ENCODE results near the gene LDLRAD4. TPM values are rescaled to one million over a fixed set of nuclear protein-coding genes. Genes with fewer than 3 reads are reported as not detected.

Gene LDLRAD4
- total RNA-seq, 1 donor from 2014 or later, result 18.3 TPM

DNA sequence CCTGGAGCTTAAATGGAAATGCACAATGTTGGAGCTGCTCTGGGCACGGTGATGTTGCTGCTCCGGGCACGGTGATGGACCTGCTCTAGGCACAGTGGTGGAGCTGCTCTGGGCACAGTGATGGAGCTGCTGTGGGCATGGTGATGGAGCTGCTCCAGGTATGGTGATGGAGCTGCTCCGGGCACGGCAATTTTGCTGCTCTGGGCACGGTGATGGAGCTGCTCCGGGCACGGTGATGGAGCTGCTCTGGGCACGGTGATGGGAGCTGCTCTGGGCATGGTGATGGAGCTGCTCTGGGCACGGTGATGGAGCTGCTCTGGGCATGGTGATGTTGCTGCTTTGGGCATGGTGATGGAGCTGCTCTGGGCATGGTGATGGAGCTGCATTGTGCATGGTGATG is 79.7 kb downstream of the LDLRAD4 start:
- Histone ChIP-seq H3K9me3 (ENCODE audit: control insufficient read depth in 3 of 3, low read length in 3 of 3) (no peaks in the 10 kb centered on the region), H3K4me3 (ENCODE audit: low read length in 3 of 3) (no peak overlapping the region), H3K27ac (ENCODE audit: low read depth, low read length) (no peak overlapping the region), H3K9ac (ENCODE audit: low read depth in 1 of 3, low read length in 3 of 3) (no peak overlapping the region), H3K4me1 (ENCODE audit: control insufficient read depth in 3 of 3, insufficient read depth in 3 of 3, low read length in 3 of 3) (peaks cover 11 to 35% (median 26%) of the 10 kb centered on the region in 3 donors), H3K36me3 (ENCODE audit: control insufficient read depth in 3 of 3, insufficient read depth in 3 of 3, low read length in 3 of 3) (no peaks in the 10 kb centered on the region), H3K27me3 (ENCODE audit: control insufficient read depth in 3 of 3, insufficient read depth in 3 of 3, low read length in 3 of 3) (no peaks in the 10 kb centered on the region)

DNA sequence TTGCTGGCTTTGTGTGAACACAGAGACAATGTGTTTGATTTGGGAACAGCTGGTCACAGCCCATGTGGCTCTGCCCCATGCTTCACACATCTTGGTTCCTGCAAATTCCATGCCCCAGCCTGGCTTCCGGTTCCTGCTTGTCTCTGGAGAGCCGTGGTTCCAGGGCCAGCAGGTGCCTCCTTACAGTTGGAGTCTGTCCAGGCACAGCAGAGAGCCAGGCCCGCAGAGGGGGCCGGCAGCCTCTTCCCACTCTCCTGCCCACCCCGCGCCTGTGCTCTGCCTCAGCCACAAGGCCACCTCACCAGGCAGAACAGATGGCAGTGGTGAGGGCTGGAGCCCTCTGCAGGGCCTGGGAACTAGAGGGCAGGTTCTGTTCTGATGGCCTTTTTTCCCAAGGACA is 81.5 kb downstream of the LDLRAD4 start:
- H3K36me3 ChIP-seq (ENCODE audit: control insufficient read depth in 3 of 3, insufficient read depth in 3 of 3, low read length in 3 of 3), result no peaks in the 10 kb centered on the region
- H3K9me3 ChIP-seq (ENCODE audit: control insufficient read depth in 3 of 3, low read length in 3 of 3), result no peaks in the 10 kb centered on the region
- peaks cover 11 to 35% (median 26%) of the 10 kb centered on the region in 3 donors for H3K4me1 ChIP-seq (ENCODE audit: control insufficient read depth in 3 of 3, insufficient read depth in 3 of 3, low read length in 3 of 3)
- H3K9ac ChIP-seq (ENCODE audit: low read depth in 1 of 3, low read length in 3 of 3), result no peak overlapping the region
- no peak overlapping the region for H3K27ac ChIP-seq (ENCODE audit: low read depth, low read length)
- H3K27me3 ChIP-seq (ENCODE audit: control insufficient read depth in 3 of 3, insufficient read depth in 3 of 3, low read length in 3 of 3), result no peaks in the 10 kb centered on the region
- H3K4me3 ChIP-seq (ENCODE audit: low read length in 3 of 3), result no peak overlapping the region

DNA sequence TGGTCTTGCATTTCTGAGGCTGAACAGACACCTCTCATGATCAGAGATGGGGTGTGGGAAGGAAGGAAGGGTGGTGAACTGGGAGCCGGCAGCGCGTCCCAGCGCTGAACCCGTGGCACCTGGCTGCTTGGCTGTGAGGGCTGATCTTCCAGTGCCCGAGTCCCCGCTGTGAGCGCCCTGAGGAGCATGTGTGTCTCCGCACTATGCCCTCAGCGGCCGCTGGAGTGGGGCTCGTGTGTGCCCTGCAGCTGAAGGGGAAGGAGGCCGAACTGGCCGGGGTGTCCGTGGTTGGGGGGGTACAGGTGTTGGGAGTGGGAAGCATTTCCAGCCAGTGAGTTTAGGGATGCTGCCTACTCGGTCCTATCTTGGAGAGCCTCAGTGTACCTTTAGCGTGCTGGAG is 82.2 kb downstream of the LDLRAD4 start:
- Histone ChIP-seq H3K36me3 (ENCODE audit: control insufficient read depth in 3 of 3, insufficient read depth in 3 of 3, low read length in 3 of 3) (no peaks in the 10 kb centered on the region), H3K27ac (ENCODE audit: low read depth, low read length) (no peak overlapping the region), H3K4me3 (ENCODE audit: low read length in 3 of 3) (no peak overlapping the region), H3K4me1 (ENCODE audit: control insufficient read depth in 3 of 3, insufficient read depth in 3 of 3, low read length in 3 of 3) (peaks cover 11 to 35% (median 26%) of the 10 kb centered on the region in 3 donors), H3K9ac (ENCODE audit: low read depth in 1 of 3, low read length in 3 of 3) (no peak overlapping the region), H3K27me3 (ENCODE audit: control insufficient read depth in 3 of 3, insufficient read depth in 3 of 3, low read length in 3 of 3) (no peaks in the 10 kb centered on the region), H3K9me3 (ENCODE audit: control insufficient read depth in 3 of 3, low read length in 3 of 3) (no peaks in the 10 kb centered on the region)

DNA sequence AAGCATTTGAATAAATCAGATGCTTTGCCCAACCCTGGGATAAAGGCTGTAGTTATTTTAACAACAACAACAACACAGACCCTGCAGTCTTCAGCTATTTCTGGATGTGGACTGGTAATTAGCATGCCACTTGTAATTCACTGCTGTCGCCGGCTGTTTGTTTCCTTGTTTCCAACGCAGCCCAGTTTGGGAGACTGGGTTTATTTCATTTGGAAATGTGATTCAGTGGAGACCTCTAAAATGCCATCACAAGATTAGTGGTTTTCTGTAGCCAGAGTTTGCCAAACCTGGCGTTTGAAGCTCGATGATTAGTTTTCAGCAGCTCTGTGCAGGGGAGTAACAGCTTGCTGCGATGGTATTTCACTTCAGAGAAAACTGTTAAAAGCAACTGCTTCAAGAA is 83.5 kb downstream of the LDLRAD4 start:
- Histone ChIP-seq H3K27me3 (ENCODE audit: control insufficient read depth in 3 of 3, insufficient read depth in 3 of 3, low read length in 3 of 3) (no peaks in the 10 kb centered on the region), H3K9ac (ENCODE audit: low read depth in 1 of 3, low read length in 3 of 3) (peak overlapping the region in 1 of 3 donors; percentile 42), H3K4me3 (ENCODE audit: low read length in 3 of 3) (no peak overlapping the region), H3K36me3 (ENCODE audit: control insufficient read depth in 3 of 3, insufficient read depth in 3 of 3, low read length in 3 of 3) (no peaks in the 10 kb centered on the region), H3K27ac (ENCODE audit: low read depth, low read length) (no peak overlapping the region), H3K4me1 (ENCODE audit: control insufficient read depth in 3 of 3, insufficient read depth in 3 of 3, low read length in 3 of 3) (peaks cover 13 to 35% (median 26%) of the 10 kb centered on the region in 3 donors), H3K9me3 (ENCODE audit: control insufficient read depth in 3 of 3, low read length in 3 of 3) (no peaks in the 10 kb centered on the region)

DNA sequence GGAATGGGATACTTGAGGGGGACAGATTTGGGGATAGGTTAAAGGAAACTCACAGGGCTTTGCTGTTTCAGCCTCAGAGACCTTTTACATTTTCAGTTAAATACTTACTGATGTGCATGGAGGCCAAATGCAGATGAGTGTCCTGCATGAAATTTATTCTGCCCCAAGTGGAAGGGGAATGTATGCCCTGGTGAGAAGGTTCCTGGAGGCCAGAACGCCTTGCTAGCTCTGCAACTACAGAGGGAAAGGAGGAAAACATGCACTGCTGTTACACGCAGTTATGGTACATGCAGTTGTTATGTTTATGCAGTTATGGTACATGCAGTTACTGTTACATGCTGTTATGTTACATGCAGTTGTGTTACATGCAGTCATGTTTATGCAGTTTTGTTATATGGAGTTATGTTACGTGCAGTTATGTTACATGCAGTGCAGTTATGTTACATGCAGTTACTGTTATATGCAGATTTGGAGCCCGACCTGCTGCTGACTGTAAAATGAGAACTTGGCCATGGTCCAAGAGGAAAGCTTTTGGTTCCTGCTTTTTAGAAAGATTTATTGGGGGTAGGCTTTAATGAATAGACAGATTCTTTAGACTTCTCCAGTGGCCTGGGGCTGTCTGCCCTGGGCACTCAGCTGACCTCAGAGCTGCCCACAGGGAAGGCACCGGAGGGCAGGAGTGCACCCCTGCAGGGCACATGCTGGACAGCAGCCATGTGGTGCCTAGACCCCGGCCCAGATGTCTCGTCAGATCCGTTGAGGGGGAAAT is 84.1 kb downstream of the LDLRAD4 start:
- H3K27ac ChIP-seq (ENCODE audit: low read depth, low read length), result no peak overlapping the region
- no peak overlapping the region for H3K4me3 ChIP-seq (ENCODE audit: low read length in 3 of 3)
- H3K4me1 ChIP-seq (ENCODE audit: control insufficient read depth in 3 of 3, insufficient read depth in 3 of 3, low read length in 3 of 3), result peaks cover 13 to 35% (median 26%) of the 10 kb centered on the region in 3 donors
- H3K36me3 ChIP-seq (ENCODE audit: control insufficient read depth in 3 of 3, insufficient read depth in 3 of 3, low read length in 3 of 3), result no peaks in the 10 kb centered on the region
- no peaks in the 10 kb centered on the region for H3K9me3 ChIP-seq (ENCODE audit: control insufficient read depth in 3 of 3, low read length in 3 of 3)
- H3K27me3 ChIP-seq (ENCODE audit: control insufficient read depth in 3 of 3, insufficient read depth in 3 of 3, low read length in 3 of 3), result no peaks in the 10 kb centered on the region
- H3K9ac ChIP-seq (ENCODE audit: low read depth in 1 of 3, low read length in 3 of 3), result peak overlapping the region in 1 of 3 donors; percentile 42

DNA sequence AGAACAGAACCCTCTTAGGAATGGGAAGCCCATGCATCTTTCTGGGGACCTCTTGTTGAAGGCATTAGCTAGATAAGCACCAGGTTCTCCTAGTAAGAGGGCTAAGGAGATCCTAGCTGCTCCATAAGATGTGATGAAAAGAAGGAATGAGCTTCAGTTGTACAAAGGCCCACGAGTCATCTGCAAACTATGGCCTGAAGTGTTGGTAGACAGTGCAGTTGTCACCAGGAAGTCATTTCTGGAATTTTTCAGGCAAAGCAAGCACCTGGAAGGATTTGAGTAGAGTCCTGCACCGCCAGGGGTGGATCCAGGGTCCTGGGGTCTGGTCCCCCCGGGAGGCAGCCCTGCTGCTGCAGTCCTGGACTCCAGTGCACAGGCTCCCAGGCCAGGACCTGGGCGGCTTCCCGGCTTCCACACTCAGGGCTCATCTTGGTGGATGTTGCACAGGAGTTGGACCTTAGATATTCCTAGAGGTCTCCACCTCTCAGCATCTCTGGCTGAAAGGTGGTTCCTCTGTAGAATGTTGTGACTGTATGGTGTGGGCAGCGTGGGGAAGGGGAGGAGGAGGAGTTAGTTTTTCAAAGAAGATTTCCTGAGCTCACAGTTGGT is 85.3 kb downstream of the LDLRAD4 start:
- no peaks in the 10 kb centered on the region for H3K36me3 ChIP-seq (ENCODE audit: control insufficient read depth in 3 of 3, insufficient read depth in 3 of 3, low read length in 3 of 3)
- no peaks in the 10 kb centered on the region for H3K9me3 ChIP-seq (ENCODE audit: control insufficient read depth in 3 of 3, low read length in 3 of 3)
- H3K27me3 ChIP-seq (ENCODE audit: control insufficient read depth in 3 of 3, insufficient read depth in 3 of 3, low read length in 3 of 3), result no peaks in the 10 kb centered on the region
- no peak overlapping the region for H3K4me3 ChIP-seq (ENCODE audit: low read length in 3 of 3)
- no peak overlapping the region for H3K27ac ChIP-seq (ENCODE audit: low read depth, low read length)
- peaks cover 13 to 35% (median 26%) of the 10 kb centered on the region in 3 donors for H3K4me1 ChIP-seq (ENCODE audit: control insufficient read depth in 3 of 3, insufficient read depth in 3 of 3, low read length in 3 of 3)
- H3K9ac ChIP-seq (ENCODE audit: low read depth in 1 of 3, low read length in 3 of 3), result no peak overlapping the region

DNA sequence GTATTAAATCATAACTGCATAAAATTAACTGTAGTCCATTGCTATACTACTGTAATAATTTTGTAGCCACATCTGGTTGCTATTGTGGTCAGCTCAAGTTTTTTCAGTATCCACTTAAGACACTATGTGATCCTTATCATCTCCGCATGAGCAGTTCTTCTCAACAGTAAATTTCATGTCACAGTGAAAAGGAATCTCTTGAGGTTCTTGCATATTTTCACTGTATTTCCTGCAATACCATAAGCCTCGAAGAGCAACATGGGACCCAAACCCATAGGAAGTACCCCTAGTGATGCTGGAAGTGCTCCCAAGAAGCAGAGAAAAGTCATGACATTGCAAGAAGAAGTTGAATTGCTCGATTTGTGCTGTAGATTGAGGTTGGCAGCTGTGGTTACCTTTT is 86.7 kb downstream of the LDLRAD4 start:
- no peak overlapping the region for H3K27ac ChIP-seq (ENCODE audit: low read depth, low read length)
- H3K4me3 ChIP-seq (ENCODE audit: low read length in 3 of 3), result no peak overlapping the region
- H3K9me3 ChIP-seq (ENCODE audit: control insufficient read depth in 3 of 3, low read length in 3 of 3), result no peaks in the 10 kb centered on the region
- H3K27me3 ChIP-seq (ENCODE audit: control insufficient read depth in 3 of 3, insufficient read depth in 3 of 3, low read length in 3 of 3), result no peaks in the 10 kb centered on the region
- H3K36me3 ChIP-seq (ENCODE audit: control insufficient read depth in 3 of 3, insufficient read depth in 3 of 3, low read length in 3 of 3), result no peaks in the 10 kb centered on the region
- H3K9ac ChIP-seq (ENCODE audit: low read depth in 1 of 3, low read length in 3 of 3), result no peak overlapping the region
- H3K4me1 ChIP-seq (ENCODE audit: control insufficient read depth in 3 of 3, insufficient read depth in 3 of 3, low read length in 3 of 3), result peaks cover 13 to 27% (median 19%) of the 10 kb centered on the region in 3 donors

DNA sequence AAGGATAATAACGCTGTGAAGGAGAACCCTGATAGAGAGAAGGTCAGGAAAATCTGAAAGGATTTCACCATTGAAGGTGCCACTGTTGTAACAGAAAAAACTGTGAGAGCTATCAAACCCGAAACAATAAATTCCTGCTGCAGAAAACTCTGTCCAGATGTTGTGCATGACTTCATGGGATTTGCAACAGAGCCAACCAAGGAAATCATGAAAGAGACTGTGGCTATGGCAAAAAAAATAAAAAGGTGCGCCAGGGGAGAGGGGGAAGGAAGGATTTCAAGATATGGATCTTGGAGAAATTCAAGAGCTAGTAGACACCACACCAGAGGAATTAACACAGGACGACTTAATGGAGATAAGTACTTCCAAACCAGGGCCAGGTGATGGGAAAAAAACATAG is 88.0 kb downstream of the LDLRAD4 start:
- H3K4me1 ChIP-seq (ENCODE audit: control insufficient read depth in 3 of 3, insufficient read depth in 3 of 3, low read length in 3 of 3), result peaks cover 13 to 16% (median 14%) of the 10 kb centered on the region in 3 donors
- no peaks in the 10 kb centered on the region for H3K9me3 ChIP-seq (ENCODE audit: control insufficient read depth in 3 of 3, low read length in 3 of 3)
- no peaks in the 10 kb centered on the region for H3K27me3 ChIP-seq (ENCODE audit: control insufficient read depth in 3 of 3, insufficient read depth in 3 of 3, low read length in 3 of 3)
- H3K9ac ChIP-seq (ENCODE audit: low read depth in 1 of 3, low read length in 3 of 3), result no peak overlapping the region
- no peak overlapping the region for H3K27ac ChIP-seq (ENCODE audit: low read depth, low read length)
- no peak overlapping the region for H3K4me3 ChIP-seq (ENCODE audit: low read length in 3 of 3)
- no peaks in the 10 kb centered on the region for H3K36me3 ChIP-seq (ENCODE audit: control insufficient read depth in 3 of 3, insufficient read depth in 3 of 3, low read length in 3 of 3)

DNA sequence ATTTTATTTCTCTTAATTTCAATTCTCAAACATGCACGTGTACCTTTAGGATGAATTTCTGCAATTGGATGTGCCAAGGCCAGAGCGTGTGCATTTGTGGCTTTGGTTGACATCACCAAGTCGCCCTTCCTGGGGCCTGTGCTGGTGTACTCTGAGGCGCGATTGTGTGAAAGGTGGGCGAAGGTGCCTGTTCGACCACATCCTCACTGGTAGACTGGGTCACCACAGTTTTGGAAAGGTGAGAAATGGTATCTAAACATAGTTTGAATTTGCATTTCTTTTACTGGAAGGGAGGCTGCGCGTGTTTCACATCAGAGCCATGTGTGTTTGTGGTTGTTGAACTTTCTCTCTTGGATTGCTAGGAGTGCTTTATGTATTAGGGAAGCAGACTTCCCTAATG is 89.8 kb downstream of the LDLRAD4 start:
- peaks cover 0 to 3% (median 0%) of the 10 kb centered on the region in 3 donors for H3K4me1 ChIP-seq (ENCODE audit: control insufficient read depth in 3 of 3, insufficient read depth in 3 of 3, low read length in 3 of 3)

DNA sequence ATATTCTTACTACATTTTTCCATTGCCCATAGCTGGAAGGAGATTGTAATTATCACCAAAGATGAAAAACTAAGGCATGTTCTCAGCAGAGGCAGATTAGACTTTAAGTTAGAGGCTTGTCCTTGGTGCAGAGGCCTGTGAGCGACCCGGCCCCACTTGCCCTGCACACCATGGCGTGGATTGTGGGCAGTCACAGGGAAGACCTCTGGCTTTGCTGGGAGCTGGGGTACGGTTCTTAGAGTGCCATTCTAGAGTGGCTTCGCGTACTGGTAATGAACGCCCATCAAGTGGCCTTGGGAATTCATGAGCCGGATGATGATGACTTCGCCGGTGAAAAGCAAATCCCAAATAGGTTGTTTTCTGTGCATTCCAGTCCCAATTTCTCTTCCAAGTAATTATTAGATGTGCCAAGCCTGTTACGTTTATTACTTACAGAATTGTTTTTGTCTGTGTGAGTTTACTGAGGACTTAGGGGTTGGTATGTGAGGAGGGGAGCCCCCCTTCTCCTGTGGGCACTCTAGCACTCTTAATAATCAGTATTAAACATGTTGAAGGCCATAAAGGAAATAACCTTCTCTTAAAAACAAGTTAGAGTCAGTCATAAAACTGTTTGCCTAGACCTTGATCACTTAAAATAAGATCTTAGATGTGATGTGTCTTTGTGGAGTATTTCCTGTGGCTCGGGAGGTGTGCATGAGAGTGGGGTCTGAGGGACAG is 90.6 kb downstream of the LDLRAD4 start:
- H3K27ac ChIP-seq (ENCODE audit: low read depth, low read length), result no peak overlapping the region
- H3K9ac ChIP-seq (ENCODE audit: low read depth in 1 of 3, low read length in 3 of 3), result no peak overlapping the region
- H3K36me3 ChIP-seq (ENCODE audit: control insufficient read depth in 3 of 3, insufficient read depth in 3 of 3, low read length in 3 of 3), result no peaks in the 10 kb centered on the region
- H3K4me1 ChIP-seq (ENCODE audit: control insufficient read depth in 3 of 3, insufficient read depth in 3 of 3, low read length in 3 of 3), result peaks cover 0 to 3% (median 0%) of the 10 kb centered on the region in 3 donors
- H3K27me3 ChIP-seq (ENCODE audit: control insufficient read depth in 3 of 3, insufficient read depth in 3 of 3, low read length in 3 of 3), result no peaks in the 10 kb centered on the region
- no peak overlapping the region for H3K4me3 ChIP-seq (ENCODE audit: low read length in 3 of 3)
- no peaks in the 10 kb centered on the region for H3K9me3 ChIP-seq (ENCODE audit: control insufficient read depth in 3 of 3, low read length in 3 of 3)

More for the DNA sequence above, 89.8 kb downstream of the LDLRAD4 start:
- no peak overlapping the region for H3K4me3 ChIP-seq (ENCODE audit: low read length in 3 of 3)
- H3K27me3 ChIP-seq (ENCODE audit: control insufficient read depth in 3 of 3, insufficient read depth in 3 of 3, low read length in 3 of 3), result no peaks in the 10 kb centered on the region
- H3K9ac ChIP-seq (ENCODE audit: low read depth in 1 of 3, low read length in 3 of 3), result no peak overlapping the region
- no peak overlapping the region for H3K27ac ChIP-seq (ENCODE audit: low read depth, low read length)
- H3K36me3 ChIP-seq (ENCODE audit: control insufficient read depth in 3 of 3, insufficient read depth in 3 of 3, low read length in 3 of 3), result no peaks in the 10 kb centered on the region
- no peaks in the 10 kb centered on the region for H3K9me3 ChIP-seq (ENCODE audit: control insufficient read depth in 3 of 3, low read length in 3 of 3)

Data from skeletal muscle tissue (tissue), 4 donors.